CD1c-positive myeloid dendritic cell (primary cell): ENCODE data around the gene AP2B1.

Experiments
- DNase-seq: peaks from one replicate; pipeline ENCODE4 v3.0.0-alpha.2; 2016; ENCODE audit errors: extremely low spot score

AP2B1 gene

DNA sequence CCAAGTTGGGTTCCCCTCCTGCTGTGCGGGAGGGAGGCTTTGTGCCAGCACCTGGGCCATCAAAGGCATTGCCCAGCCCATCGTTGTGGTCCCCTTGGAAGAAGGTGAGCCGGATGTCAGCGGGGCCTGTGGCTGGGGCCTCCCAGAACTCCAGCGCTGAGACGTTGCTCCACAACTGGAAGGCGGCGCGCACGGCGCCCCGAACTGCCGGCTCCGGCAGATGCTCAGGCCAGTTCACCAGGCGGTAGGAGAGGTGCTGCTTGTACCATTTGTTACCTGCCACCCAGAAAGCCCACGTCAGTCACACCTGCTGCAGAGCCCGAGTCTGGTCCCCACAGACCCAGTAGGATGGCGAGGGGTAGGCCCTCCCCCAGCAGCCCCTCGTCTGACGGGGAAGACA lies 186.0 kb downstream of the AP2B1 start:
- DNase-seq: no peak

- DNase-seq: no peak
Observed at GRCh38 chr17:35773679-35774425, 186.7 kb downstream of the AP2B1 start.

DNA sequence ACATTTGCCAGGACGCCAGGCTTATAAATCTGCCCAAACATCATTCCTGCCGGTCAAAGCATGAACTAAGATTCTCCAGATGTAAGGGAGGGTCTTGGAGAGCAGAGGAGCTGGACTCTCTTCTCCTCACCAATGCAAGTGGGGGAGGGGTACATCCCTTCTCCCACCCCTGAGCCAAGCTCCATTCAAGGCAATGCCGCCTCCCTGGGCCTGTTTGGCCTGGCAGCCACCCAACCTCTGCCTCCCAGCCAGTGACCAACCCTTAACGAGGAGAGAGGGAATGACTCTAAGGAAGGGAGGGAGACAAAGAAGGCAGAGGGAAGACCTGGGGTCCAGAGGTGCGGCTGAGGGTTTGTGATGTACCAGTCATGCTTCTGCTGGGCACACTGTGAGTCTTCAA lies 187.4 kb downstream of the AP2B1 start:
- no peak for DNase-seq

- no peak for DNase-seq
Observed at GRCh38 chr17:35775039-35775438, 187.9 kb downstream of the AP2B1 start.

DNA sequence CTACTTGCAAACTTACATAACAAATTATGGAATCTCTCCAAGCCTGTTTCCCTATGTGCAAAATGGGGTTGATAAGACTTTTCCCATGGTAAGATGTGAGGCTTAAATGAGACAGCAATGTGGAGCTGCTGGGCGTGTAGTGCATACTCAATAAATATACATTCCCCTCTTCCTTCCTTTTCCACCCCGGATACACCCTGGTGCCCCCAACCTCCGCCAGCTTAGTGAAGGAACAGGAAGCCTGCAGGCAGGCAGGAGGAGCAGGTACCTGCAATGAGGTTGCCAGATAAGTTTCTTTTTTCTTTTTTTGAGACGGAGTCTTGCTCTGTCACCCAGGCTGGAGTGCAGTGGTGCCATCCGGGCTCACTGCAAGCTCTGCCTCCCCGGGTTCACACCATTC lies 188.5 kb downstream of the AP2B1 start:
- no peak for DNase-seq
